Mammary epithelial cell (primary cell): ENCODE data around the gene PRSS36.

Experiments used
- EZH2 ChIP-seq: IDR thresholded peaks from 2 replicates; pipeline ENCODE4 v1.6.1; 2012; ENCODE audit warnings: low read length, inconsistent platforms, borderline replicate concordance
- TF ChIP-seq, protein P1 (sequence below), 2 donors: IDR thresholded peaks in 1 of 2; conservative IDR thresholded peaks in 1 of 2; 2 replicates each; pipeline ENCODE4 v1.5.1; 2011 to 2012; ENCODE audit warnings: inconsistent platforms in 2 of 2, low read length in 2 of 2, mild to moderate bottlenecking in 2 of 2, control low read depth in 1 of 2, low read depth in 1 of 2; ENCODE audit not compliant: insufficient read depth in 1 of 2; ENCODE audit errors: extremely low read depth in 1 of 2

GRCh38 chr16:31113121-31114120, 36.4 kb downstream of the PRSS36 start:
- TF ChIP-seq, protein P1, sequence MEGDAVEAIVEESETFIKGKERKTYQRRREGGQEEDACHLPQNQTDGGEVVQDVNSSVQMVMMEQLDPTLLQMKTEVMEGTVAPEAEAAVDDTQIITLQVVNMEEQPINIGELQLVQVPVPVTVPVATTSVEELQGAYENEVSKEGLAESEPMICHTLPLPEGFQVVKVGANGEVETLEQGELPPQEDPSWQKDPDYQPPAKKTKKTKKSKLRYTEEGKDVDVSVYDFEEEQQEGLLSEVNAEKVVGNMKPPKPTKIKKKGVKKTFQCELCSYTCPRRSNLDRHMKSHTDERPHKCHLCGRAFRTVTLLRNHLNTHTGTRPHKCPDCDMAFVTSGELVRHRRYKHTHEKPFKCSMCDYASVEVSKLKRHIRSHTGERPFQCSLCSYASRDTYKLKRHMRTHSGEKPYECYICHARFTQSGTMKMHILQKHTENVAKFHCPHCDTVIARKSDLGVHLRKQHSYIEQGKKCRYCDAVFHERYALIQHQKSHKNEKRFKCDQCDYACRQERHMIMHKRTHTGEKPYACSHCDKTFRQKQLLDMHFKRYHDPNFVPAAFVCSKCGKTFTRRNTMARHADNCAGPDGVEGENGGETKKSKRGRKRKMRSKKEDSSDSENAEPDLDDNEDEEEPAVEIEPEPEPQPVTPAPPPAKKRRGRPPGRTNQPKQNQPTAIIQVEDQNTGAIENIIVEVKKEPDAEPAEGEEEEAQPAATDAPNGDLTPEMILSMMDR (conservative IDR thresholded peaks at IDR 0.05 in 1 of 2, IDR thresholded peaks at IDR 0.05 in 1 of 2; ENCODE audit: extremely low read depth in 1 of 2, insufficient read depth in 1 of 2, low read depth in 1 of 2, low read length in 2 of 2), result no peak
- TF ChIP-seq EZH2, result no peak
